ENCODE data around the gene GALNT9.

DNA sequence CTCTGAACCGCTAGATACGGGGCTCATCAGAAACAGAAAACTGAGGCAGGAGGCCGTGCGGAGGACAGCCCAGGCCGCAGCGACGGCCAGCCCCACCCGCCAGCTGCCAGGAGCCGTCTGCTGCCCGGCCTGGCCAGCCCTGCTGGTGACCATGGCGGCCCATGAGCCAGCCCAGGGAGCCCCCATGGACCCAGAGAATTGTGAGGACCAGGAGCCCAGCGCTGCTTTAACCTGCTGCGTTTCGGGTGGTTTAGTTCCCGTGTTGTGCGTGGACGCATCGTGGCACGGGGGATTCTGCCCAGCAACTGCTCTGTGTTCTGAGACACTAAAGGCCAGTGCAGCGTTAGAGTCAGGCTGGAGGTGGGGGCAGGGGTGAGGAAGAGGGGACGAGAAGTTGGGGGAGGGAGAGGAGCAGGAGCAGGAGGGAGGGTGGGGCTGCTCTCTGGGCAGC lies 140.9 kb downstream of the GALNT9 start:
- TF ChIP-seq, protein P1, sequence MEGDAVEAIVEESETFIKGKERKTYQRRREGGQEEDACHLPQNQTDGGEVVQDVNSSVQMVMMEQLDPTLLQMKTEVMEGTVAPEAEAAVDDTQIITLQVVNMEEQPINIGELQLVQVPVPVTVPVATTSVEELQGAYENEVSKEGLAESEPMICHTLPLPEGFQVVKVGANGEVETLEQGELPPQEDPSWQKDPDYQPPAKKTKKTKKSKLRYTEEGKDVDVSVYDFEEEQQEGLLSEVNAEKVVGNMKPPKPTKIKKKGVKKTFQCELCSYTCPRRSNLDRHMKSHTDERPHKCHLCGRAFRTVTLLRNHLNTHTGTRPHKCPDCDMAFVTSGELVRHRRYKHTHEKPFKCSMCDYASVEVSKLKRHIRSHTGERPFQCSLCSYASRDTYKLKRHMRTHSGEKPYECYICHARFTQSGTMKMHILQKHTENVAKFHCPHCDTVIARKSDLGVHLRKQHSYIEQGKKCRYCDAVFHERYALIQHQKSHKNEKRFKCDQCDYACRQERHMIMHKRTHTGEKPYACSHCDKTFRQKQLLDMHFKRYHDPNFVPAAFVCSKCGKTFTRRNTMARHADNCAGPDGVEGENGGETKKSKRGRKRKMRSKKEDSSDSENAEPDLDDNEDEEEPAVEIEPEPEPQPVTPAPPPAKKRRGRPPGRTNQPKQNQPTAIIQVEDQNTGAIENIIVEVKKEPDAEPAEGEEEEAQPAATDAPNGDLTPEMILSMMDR (IDR thresholded peaks at IDR 0.05) = no peak
- no peak for TF ChIP-seq POLR2A (IDR thresholded peaks at IDR 0.05)
